NCI-H446 (cell line): ENCODE data around the gene BAZ1A.

Experiments used
- DNase-seq, 2 experiments: peaks; one replicate each; lab custom pipeline; 2025; lab: John Stamatoyannopoulos, UW

Gene BAZ1A

GRCh38 chr14:34722723-34723545, 152.2 kb downstream of the BAZ1A start:
- DNase-seq: peak; percentile 45 to 81

GRCh38 chr14:34721129-34721528, 154.0 kb downstream of the BAZ1A start:
- no peak for DNase-seq

- no peak for DNase-seq
Observed at GRCh38 chr14:34718750-34719304, 156.3 kb downstream of the BAZ1A start.

- no peak for DNase-seq
Observed at GRCh38 chr14:34715127-34715863, 159.9 kb downstream of the BAZ1A start.

GRCh38 chr14:34714320-34715126, 160.6 kb downstream of the BAZ1A start, which contains the start of gene CFL2:
CFL2 (minus strand) TSS chr14:34714593; CDS start chr14:34714540, 53 bp downstream.
- DNase-seq: peak; percentile 44 to 88

GRCh38 chr14:34713681-34714319, 161.4 kb downstream of the BAZ1A start:
- DNase-seq: no peak

- no peak for DNase-seq
Observed at GRCh38 chr14:34713122-34713680, 162.0 kb downstream of the BAZ1A start.

GRCh38 chr14:34711796-34712712, 163.1 kb downstream of the BAZ1A start:
- no peak for DNase-seq

GRCh38 chr14:34711169-34711568, 164.0 kb downstream of the BAZ1A start:
- DNase-seq: peak; percentile 73 to 92

- DNase-seq: no peak
Observed at GRCh38 chr14:34710744-34711143, 164.4 kb downstream of the BAZ1A start.

GRCh38 chr14:34710006-34710405, 165.2 kb downstream of the BAZ1A start:
- no peak for DNase-seq

- DNase-seq: no peak
Observed at GRCh38 chr14:34707722-34708121, 167.4 kb downstream of the BAZ1A start.
